HG02763 (cell line): ENCODE measurements around the gene BAIAP2.
"Not testable (repeated sequence)": the region's sequence is repeated elsewhere in the genome, so short reads cannot be mapped to it uniquely, and the experiment has no call there.

Source experiments
- ATAC-seq: cut with Tn5 transposase; IDR thresholded peaks from one replicate; pipeline ENCODE4 v1.9.1; 2021; ENCODE audit warnings: mild to moderate bottlenecking, moderate library complexity; ENCODE audit not compliant: unreplicated experiment

BAIAP2 gene

GRCh38 chr17:81000631-81001357 lies 34.2 kb upstream of the BAIAP2 start:
- ATAC-seq, result no peak

GRCh38 chr17:81002013-81002384 lies 33.0 kb upstream of the BAIAP2 start:
- no peak for ATAC-seq

GRCh38 chr17:81002409-81003361 lies 32.3 kb upstream of the BAIAP2 start:
- no peak for ATAC-seq

GRCh38 chr17:81003711-81004475 lies 31.1 kb upstream of the BAIAP2 start:
- no peak for ATAC-seq

GRCh38 chr17:81006891-81007290 lies 28.1 kb upstream of the BAIAP2 start:
- no peak for ATAC-seq

DNA sequence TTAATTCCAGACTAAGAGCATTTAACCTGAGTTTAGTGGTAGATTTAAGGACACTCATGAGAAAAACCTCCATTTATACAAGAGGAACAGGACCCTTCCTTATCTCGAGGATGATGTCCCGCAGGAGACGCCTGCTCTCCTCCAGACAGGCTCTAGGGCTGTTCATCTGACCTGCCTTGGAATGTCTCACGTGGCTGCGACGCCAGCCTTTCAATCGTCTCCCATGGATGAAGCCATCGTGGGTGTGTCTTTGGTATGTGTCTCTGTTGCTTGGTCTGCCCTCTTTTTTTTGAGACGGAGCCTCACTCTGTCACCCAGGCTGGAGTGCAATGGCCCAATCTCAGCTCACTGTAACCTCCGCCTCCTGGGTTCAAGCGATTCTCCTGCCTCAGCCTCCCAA lies 26.8 kb upstream of the BAIAP2 start:
- no peak for ATAC-seq

GRCh38 chr17:81009136-81009535 lies 25.8 kb upstream of the BAIAP2 start:
- no peak for ATAC-seq

GRCh38 chr17:81010935-81011334 lies 24.0 kb upstream of the BAIAP2 start:
- ATAC-seq, result no peak

GRCh38 chr17:81011951-81012350 lies 23.0 kb upstream of the BAIAP2 start:
- ATAC-seq, result no peak

DNA sequence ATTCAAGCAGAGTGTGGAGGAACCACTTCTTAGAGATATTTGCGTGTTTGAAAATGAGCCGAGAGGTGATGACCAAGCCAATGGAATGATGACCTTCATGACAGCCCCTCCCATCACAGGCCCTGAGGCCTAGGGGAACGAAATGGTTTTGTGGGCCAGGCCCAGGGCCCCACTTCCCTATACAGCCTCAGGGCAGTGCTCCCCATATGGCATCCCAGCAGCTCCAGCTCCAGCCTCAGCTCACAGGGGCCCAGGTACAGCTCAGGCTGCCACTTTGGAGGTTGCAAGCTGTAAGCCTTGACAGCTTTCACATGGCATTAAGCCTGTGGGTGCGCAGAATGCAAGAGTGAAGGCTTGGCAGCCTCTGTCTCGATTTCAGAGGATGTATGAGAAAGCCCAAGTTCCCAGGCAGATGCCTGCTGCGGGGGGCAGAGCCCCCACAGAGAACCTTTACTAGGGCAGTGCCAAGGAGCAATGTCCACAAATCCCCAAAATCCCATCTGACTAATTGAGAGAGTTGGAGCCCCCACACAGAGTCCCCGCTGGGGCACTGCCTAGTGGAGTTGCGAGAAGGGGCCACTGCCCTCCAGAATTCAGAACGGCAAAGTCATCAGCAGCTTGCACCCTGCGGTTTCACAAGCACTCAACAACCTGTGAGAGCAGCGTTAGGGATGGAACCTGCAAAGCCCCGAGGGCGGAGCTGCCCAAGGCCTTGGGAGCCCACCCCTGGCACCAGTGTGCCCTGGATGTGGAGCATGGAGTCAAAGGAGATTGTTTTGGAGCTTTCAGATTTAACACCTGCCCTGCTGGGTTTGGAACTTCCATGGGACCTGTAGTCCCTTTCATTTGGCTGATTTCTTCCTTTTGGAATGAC lies 22.1 kb upstream of the BAIAP2 start:
- ATAC-seq, result no peak

GRCh38 chr17:81013642-81014041 lies 21.3 kb upstream of the BAIAP2 start:
- no peak for ATAC-seq

GRCh38 chr17:81015136-81015535 lies 19.8 kb upstream of the BAIAP2 start:
- ATAC-seq, result no peak

DNA sequence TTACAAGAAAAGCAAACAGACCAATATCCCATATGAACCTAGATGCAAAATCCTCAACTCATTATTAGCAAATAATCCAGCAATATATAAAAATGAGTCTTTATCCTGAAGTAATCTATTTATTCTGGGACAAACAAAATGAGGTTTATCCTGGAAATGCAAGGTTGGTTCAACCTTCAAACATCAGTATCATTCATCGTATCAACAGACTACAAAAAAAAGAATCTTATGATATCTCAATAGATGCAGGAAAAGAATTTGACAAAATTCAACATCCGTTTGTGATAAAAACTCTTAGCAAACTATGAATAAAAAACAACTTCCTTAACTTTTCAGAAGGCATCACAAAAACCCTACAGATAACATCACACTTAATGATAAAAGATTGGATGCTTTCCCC lies 18.4 kb upstream of the BAIAP2 start:
- ATAC-seq, result no peak

- ATAC-seq, result not testable (repeated sequence)
These were observed 17.6 kb upstream of the BAIAP2 start for GRCh38 chr17:81017330-81017729.

- ATAC-seq, result no peak
These were observed 16.7 kb upstream of the BAIAP2 start for GRCh38 chr17:81018044-81018802.

DNA sequence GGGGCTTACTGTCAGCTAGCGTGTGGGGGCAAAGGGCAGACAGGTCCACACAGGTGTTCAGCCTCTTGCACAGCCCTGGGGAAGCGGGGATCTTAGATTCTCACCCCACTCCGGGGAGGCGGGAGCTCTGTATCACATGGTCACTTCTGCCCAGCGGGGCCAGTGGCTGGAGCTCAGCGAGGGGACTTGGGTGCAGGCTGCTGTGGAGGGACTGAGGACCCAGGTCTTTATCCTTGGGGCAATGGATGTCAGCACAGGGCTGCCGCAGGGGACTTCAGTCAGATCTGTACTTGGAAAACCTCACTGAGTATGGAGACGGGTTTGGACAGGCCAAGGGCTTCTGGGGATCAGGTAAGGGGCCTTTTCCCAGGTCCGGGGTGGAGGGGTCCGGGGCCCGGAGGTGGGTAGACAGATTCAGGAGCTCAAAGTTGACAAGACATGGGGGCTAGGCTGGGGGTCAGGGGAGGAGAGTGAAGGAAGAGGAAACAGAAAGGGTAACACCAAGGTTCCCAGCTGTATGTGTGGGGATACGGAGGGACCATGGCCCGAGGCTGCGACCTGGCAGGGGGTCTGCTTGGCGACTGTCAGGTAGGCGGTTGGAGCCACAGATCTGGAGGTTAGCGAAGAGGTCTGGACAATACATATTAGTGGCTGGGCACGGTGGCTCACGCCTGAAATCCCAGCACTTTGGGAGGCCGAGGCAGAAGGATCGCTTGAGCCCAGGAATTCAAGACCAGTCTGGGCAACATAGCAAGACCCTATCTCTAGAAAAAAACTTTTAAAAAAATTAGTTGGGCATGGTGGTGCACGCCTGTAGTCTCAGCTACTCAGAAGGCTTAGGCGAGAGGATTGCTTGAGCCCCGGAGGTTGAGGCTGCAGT lies 15.1 kb upstream of the BAIAP2 start:
- ATAC-seq, result no peak

GRCh38 chr17:81020443-81020766 lies 14.5 kb upstream of the BAIAP2 start:
- no peak for ATAC-seq

DNA sequence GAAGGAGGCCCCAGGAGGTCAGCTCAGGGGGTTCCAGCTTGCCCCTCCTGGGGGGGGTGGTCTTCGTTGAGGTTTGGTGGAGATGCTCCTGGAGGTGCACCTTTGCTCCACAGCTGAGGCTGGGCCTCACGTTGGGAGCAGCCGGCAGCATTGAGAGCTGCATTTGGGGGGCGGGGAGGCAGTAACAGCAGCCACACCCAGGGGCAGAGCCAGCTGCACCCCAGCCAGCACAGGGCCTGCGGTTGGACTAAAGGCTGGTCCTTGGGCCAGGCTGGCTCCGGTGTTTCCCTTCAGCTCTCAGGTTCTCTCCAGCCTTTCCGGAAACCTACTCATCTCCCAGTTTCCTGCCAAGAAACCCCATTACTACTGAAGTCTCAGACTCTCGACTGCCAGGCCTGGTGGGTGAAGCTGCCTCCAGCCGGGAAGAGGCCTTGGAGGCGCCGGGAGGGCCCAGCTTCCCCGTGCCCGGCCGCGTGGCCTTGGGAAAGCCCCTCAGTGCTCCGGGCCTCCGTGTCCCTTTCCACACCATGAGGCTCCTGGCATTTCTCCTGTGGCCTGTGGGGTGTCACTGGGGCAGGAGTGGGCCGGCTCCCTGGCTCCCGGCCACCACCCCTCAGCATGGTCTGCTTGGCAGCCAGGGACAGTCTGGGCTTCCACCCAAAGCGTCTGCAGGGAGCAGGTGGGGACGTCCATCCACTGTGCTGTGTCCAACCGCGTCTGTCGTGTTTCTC lies 14.0 kb upstream of the BAIAP2 start:
- no peak for ATAC-seq
